SKM-1 (cell line): Measurements from ENCODE around the gene STK38L.

Experiments used
- DNase-seq: peaks from one replicate; lab custom pipeline; 2025; ENCODE audit not compliant: unreplicated experiment; lab: John Stamatoyannopoulos, UW

The STK38L gene

DNA sequence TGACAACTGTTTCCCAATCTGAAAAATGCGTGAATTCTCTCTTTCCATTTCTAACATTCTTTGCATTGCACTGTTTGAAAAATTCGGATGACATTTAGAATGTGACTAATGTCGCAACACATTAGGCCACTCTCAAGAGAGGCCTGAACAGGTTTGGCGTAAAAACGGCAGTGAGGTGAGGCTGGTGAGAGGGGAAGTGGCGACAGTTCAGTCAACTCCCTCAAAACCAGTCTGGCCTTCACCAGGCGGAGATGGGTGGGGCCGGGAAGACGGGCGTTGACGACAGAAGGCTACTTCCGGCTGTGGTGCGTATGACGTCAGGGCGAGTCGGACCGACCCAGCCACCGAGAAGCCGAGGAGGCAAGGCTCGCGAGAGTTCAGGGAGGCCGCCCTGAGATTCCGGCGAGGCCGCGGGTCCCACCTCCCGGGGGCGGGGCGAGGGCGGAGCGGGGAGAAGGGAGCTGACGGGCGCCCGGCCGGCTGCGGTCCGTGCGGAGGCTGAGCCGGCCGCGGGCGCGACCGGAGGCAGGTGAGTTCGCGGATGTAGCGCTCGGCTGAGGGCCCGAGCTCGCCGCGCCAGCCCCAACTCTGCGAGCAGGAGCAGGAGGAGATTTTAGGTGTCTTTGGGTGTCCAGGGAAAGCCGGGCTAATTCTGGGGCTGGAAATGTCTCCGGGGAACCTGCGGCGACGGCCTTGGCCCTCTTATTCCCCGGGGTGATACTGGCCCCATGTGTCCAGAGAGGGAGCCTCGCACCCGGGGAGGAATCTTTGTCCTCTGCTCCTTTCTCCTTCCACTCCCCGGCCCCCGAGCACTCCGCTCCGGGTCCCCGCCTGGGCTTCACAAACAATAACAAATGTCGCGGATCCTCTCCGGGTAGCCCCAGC, at the start of gene STK38L:
Gene STK38L (plus strand): TSS at position 483 of the 885 bp plus-strand sequence. CDS start 53,435 bp downstream, outside the sequence.
- peak; percentile 68 for DNase-seq

DNA sequence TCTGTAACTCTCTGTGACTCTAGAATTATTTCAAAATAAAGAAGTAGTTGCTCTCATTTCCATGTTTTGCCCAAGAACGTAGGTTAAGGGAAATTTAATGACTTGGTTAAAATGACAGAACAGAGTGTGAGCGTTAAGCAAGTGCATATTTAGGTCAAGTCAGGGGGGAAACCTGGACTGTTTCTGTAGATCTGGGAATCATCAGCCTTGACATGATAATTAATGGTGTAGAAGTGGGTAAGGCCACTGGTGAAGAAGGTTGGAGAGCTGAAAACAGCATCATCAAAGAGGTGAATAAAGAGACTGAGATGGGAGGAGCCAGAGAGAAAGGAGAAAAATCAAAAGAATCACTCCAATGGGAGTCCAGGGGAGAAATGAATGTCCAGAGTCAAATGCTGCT, 49.4 kb upstream of the STK38L start:
- DNase-seq = no peak

DNA sequence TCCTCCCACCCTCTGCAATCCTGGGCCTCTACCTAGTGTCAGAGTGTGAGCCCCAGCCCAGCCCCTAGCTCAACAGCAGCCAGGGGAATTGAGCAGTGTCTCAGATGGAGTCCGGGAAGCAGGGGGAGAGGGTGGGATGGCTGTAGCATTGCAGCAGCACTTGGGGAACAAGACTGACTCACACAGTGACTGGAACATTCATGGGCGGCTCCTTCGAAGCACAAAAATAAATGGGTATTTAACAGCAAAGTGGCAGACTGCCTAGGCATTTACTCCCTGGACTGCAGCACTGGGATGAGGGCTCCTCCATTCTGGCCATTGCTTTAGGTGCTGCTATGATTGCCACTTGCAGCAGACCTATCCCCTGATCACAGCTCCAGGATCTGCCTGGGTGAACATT, 46.0 kb upstream of the STK38L start:
- no peak for DNase-seq

DNA sequence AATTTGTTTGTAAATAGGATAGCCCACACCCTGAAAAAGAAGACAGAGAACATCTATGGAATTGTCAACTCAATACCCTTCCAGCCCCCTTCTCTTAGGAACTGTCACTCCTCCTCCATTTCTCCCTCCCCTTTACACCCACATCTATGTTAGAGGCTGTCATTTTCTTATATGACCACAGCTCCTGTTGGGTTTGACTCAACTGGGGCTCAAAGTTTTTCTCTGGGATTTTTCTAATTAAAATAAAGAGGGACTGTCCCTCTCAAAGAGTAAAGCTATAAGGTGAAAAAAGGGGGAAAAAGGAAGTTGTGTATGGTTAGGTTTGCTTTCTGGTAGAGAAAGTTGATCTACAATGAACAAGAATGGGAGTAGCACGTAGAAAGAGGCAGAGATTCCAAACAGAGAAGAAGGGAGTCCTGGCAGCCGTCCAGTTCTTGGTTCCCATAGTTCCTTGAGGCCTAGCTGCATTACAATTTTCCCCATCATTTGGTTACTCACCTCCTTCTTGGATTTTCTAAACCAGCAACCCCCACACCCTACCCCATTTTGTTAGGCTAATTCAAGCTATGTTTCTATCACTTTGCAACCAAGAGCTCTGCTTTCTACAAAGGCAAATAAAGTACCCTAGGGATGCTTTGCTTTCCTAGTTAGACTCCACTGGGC, 44.3 kb upstream of the STK38L start:
- no peak for DNase-seq

DNA sequence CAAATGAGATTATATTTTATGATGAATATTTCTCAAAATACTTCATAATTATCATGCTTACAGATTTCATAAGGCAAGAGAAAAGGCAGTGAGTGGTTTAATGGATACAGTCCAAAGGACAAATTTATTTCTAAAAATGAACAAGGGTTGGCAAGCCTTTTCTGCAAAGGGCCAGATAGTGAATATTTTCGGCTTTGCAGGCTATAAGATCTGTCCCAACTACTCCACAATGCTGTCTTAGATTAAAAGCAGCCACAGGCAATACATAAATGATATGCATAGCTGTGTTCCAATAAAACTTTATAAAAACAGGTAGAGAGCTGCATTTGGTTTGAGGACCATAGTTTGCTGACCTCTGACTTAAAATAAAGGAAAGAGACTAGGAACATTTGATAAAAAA, 42.9 kb upstream of the STK38L start:
- no peak for DNase-seq

DNA sequence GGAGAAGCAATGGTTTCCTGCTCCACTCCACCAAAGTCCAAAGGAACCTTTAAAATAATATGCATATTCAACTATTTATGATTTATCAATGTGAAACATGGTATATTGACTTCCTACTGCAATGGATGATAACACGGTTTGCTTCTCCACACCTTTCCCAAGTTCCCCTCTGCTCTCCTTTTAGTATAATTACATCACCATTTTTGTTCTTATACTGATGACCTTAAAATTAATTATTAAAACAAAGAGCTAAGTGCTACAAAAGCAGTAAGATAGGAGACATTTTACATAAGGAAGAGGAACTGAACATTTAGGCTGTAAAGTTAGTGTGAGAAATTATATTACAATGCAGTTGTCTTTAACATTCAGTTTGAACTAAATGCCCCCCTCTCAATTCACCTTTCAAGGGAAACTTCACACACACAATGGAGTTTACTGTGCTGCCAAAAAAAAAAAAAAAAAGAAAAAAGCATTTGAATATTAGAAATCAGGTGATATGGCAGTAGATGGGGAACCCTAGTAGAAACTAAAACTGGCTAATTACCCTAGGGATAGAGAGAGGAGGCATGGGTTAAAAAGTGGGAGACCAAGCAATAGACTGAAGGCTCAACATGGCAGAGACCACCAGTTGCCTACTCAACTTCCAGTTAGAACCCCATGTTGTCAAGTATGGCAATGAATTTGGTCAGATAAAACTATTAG, 37.1 kb upstream of the STK38L start:
- no peak for DNase-seq

DNA sequence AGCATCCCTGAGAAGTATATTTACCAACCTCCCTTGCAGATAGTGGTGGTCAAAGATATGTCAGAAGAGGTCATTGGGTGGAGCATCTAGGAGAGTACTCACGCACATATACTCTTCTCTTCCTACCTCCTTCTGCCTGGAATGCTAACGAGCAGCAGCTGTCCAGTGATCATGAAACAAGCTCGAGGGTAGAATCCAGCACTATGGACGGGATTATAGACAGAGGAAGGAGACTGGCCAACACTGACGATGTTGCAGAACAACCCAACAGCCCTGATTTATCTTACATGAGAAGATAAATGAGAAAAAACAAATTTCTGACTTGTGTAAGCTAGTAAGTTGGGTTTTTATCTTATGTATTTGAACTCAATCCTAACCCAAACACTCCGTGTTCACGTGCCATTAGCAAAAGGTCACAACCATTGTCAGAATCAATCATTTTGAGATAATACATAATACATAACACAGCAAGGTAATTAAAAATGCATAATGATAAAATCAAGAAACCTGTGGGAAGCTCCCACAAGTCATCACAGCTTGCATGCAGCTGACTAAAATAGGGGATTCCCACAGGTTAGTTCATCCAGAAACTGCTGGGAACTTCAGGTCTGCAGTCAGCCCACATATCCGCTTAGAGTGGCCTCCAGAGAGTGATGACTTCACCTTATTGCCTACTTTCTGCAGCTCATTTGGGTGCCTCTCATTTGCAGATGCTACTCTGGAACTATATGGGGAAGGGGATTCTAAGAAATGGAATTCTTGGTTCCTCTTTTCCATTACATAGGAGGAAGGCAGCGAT, 36.3 kb upstream of the STK38L start:
- no peak for DNase-seq

DNA sequence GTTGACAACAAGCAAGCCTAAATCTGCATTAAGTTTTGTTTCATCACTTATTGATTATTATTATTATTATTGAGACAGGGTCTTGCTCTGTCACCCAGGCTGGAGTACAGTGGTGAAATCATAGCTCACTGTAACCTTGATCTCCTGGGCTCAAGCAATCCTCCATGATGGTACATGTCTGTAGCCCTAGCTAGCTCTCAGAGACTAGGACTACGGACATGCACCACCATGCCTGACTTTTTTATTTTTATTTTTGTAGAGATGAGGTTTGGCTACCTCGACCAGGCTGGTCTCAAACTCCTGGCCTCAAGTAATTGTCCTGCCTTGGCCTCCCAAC, 35.7 kb upstream of the STK38L start:
- no peak for DNase-seq

DNA sequence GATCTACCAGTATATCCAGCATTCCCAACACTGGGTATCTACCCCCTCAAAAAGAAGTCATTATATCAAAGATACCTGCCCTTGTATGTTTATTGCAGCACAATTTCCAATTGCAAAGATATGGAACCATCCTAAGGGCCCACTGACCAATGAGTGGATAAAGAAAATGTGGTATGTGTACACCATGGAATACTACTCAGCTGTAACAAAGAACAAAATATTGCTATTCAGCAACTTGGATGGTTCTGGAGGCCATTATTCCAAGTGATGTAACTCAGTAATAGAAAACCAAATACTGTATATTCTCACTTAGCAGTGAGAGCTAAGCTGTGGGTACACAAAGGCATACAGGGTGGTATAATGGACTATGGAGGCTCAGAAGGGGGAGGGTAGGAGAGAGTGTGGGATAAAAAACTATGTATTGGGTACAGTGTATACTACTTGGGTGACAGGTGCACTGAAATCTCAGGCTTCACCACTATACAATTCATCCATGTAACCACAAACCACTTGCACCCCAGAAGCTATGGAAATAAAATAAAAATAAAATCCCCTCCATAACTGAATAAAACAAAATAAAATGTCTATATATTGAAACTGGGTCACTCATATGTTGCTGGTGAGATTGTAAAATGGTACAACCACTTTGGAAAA, 34.7 kb upstream of the STK38L start:
- no peak for DNase-seq

DNA sequence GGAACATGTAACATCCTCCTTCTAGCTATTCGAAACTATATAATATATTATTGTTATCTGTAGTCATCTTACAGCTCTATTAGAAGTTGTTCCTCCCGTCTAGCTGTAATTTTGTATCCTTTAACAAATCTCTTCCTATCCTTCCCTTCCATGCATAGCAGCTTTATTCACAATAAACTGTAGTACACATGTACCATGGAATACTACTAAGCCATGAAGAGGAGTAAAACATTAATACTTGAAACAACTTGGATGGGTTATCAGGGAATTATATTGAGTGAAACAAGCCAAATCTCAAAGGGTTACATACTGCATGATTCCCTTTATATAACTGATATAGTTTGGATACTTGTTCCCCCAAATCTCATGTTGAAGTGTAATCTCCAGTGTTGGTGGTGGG, 33.9 kb upstream of the STK38L start:
- no peak for DNase-seq

DNA sequence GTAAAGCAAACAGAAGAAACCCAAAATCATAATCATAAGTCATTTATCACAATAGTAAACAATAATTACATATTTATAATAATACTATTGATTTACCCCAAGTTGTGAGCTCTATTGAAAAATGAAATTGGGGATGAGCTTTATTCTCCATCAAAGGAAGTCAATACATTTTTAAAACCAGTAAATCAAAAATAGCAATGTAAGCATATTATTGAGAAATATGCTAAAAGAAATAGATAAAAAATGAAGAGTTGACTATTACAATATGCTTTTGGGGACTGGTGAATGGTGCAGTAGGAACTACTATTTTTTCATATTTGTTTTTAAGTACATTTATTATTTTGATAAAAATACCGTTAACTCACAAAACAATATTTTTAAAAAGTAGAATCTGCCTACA, 31.2 kb upstream of the STK38L start:
- DNase-seq = no peak

DNA sequence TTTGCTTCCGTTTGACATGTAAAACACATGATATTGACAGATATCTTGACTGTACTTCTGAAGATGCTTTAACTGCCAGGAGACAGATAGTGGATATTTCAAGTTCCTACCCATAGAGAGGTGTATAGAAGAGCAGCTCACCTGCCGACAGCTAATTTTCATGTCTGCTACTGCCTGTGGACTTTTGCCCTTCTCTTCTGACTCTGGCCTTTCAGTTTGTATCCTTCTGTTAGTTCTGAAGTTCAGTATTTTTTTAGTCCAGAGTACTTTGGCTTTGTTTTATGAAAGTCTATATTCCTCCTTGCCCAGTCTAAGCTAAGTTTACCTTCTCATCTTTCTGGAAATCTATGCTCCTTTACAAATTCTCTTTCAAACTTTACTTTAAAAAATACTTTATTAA, 30.8 kb upstream of the STK38L start:
- no peak for DNase-seq

DNA sequence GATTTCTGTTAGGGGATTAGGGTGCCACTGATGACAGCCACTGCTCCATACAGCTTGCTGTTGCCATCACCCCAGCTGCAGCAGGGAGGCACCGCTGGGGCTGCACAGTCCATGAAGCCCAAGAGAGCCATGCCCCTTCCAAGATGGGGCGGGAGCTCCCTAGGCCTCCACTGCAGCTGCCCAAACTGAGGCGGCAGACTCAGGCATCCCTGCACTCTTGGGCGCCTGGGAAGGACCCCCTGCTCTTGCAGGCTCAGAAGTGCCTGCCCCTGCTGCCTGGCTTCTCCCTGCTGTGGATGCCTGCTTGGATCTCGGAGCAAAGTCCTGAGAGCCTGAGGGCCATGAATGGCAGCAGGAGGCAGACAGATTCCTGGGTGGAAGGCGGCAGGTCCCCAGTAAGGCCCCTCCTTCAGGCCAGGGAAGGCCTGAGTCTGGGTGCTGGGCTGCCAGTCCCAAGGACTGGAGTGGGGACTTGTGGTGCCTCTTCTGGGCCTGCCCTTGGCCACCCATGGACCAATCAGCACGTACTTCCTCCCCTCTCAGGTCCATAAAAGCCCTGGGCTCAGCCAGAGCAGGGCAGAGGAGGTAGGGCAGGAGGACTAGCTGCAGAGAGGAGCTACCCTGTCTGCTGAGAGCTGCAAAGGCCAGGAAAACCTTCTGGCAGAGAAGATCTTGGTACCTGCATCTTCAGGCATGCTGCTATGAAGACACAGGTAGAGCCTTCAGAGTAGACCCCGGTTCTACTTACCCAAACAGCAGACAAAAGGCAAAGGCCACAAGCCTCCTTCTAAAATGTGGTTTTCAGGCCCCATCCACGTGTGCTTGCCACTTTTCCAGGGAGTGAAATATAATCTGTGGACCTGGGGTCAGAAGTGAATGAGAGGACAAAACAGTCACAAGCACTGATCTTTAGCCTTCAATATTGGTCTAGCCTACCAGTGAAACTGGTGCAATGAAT, 30.0 kb upstream of the STK38L start:
- DNase-seq = no peak

DNA sequence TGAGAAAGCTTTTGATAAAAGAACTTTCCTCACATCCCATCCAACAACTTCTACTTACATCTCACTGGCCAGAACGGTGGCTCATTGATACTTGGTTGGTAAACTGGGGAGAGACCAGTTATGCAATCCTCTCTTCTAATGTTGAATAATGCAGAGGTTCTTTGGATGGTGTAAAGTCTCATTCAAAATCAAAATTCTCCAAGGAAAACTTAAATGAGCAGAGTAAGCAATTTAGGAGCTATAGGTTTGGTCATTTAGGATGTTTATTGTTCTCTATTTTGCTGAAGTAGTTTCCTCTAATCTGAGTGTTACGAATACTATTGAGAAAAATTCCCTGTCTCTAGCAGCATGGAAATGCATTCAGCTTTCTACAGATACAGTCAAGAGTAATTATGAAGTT, 26.5 kb upstream of the STK38L start:
- no peak for DNase-seq

DNA sequence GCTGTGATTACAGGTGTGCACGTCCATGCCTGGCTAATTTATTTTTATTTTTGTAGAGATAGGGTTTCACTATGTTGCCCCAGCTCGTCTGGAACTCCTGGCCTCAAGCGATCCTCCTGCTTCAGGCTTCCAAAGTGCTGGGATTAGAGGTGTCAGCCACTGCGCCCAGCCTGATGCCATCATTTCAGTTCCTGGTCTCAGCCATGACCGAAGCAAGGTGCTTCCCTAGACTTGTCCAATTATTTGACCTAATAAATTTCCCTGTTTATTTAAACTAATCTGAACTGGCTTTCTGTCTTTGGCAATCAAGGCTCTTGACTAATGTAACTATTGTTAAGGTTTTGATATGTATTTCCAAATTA, 24.4 kb upstream of the STK38L start:
- no peak for DNase-seq

DNA sequence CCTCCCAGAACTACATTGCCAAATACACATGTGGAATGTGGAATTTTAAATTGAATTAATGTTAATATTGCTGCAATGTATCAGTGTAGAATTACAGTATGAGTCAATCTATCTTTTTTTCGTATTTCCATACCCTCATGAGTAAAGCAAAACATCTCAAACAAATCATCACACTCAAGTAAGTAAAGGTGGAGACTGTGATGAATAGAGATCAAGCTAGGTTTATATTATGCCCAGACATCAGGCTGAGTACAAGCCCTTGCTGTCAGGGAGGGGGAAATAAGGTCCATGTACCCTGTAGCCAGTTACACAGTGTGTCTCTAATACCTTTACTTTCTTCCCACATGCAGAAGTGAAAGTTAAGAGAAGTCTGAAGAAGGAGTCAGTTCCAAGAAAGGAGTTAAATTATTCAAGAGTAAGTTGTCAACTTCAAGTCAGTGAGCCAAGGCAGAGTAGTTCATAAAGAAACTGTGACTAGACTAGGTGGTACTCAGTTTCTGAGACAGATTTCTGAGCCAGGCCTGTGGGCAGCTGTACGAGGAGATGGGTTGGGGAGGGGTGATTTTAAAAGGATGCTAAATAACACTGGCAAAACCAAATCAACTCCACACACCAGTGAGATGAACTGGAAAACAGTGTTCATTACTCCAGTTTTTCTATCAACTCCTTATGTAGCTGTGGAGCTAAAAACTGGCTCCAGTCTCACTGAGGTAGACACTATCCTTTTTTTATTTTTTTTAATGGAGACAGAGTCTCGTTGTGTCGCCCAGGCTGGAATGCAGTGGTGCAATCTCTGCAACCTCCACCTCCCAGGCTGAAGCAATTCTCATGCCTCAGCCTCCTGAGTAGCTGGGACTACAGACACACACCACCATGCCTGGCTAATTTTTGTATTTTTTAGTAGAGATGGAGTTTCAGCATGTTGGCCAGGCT, 23.8 kb upstream of the STK38L start:
- no peak for DNase-seq

DNA sequence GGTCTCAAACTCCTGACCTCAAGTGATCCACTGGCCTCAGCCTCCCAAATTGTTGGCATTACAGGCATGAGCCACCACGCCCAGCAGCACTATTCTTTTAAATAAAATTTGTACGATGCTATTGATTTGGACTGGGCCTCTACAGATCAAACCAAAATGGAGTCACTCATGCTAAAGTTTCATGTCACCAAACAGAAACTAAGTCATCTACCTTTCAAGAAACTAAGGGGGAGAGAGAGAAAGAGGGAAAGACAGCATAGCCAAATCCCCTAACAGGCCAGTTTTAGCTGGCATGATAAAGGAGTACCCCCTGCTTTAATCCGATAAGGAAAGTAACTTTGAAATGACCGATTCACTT, 23.1 kb upstream of the STK38L start:
- no peak for DNase-seq

DNA sequence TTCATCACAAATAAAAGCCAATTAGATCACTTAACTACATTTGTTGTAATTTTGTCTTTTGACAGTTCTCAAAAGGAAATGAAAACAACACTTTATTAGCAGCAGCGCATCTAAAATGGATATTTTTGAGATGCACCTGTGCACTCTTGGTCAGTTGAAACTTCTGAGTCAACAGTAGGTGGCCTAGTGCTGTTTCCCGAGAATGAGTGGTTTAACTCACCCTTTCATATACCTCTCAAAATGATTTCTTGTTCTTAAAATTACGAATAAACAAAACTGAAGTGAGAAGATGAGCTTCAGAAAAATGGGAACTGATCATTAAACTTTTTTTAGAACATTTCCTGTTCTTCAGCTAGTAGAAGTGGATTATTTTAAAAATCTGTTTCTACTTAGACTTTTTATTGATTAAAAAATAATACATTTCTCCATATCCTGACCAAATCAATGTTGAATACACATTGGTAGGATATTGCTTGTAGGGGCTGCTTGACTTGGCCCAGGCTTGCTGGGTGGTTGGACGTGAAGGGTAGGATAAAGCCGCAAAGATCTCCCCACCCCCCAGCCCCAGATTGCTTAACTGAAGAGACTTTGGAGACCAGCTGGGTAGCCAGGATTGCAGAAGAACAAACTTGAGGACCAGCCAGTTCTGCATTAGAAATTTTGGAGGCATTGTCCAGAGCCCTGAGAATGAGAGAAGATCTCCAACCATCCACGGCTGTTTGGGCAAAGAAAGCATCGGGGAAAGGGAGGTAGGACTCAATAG, 22.3 kb upstream of the STK38L start:
- DNase-seq = peak; percentile 35
